SJCRH30 (cell line): ENCODE measurements around the gene PLIN3. TPM values are rescaled to one million over a fixed set of nuclear protein-coding genes. Genes with fewer than 3 reads are reported as not detected.
"Not testable (repeated sequence)": the region's sequence is repeated elsewhere in the genome, so short reads cannot be mapped to it uniquely, and the experiment has no call there.

Source experiments
- DNase-seq, 2 experiments: peaks; one replicate each; pipeline ENCODE4 v3.0.0-alpha.2; 2015 to 2020
- H3K27ac ChIP-seq: fragments of 250-450 bp; sonication (Bioruptor Pico); 2 replicates; pipeline ENCODE4 v1.5.1; 2020; ENCODE audit warnings: mild to moderate bottlenecking, moderate library complexity
- H3K27me3 ChIP-seq: fragments of 250-450 bp; sonication (Bioruptor Pico); 2 replicates; pipeline ENCODE4 v1.5.1; 2020; ENCODE audit warnings: mild to moderate bottlenecking, moderate library complexity
- H3K36me3 ChIP-seq: fragments of 250-450 bp; sonication (Bioruptor Pico); 2 replicates; pipeline ENCODE4 v1.5.1; 2020; ENCODE audit warnings: mild to moderate bottlenecking, moderate library complexity
- H3K4me1 ChIP-seq: fragments of 250-450 bp; sonication (Bioruptor Pico); 2 replicates; pipeline ENCODE4 v1.5.1; 2020; ENCODE audit warnings: mild to moderate bottlenecking, moderate library complexity
- H3K4me3 ChIP-seq: fragments of 250-450 bp; sonication (Bioruptor Pico); 2 replicates; pipeline ENCODE4 v1.5.1; 2020; ENCODE audit warnings: mild to moderate bottlenecking, moderate library complexity
- H3K9me3 ChIP-seq: fragments of 250-450 bp; sonication (Bioruptor Pico); replicated peaks from 2 replicates; pipeline ENCODE4 v1.5.1; 2020; ENCODE audit warnings: mild to moderate bottlenecking, moderate library complexity
- total RNA-seq: library from RNA; depleted of rRNA; stranded (reverse); fragments of >200 nt; shearing (Covaris generic); gene quantifications from 2 replicates; pipeline ENCODE4 v1.2.3, GENCODE V29; 2014; rRNA removed

PLIN3 gene
- total RNA-seq, 1 experiment from 2014 or later = 50.1 TPM

- H3K4me1 ChIP-seq, H3K9me3 ChIP-seq, H3K27me3 ChIP-seq, H3K4me3 ChIP-seq, H3K27ac ChIP-seq, DNase-seq: not testable (repeated sequence)
- peaks cover 14% of the 10 kb centered on the region for H3K36me3 ChIP-seq
These were observed 74.2 kb downstream of the PLIN3 start for GRCh38 chr19:4793278-4793677.

- not testable (repeated sequence) for H3K27ac ChIP-seq, H3K27me3 ChIP-seq, H3K9me3 ChIP-seq, DNase-seq, H3K4me1 ChIP-seq
- peak overlapping the region; percentile 98; the same call in 1 of the 2 replicates for H3K4me3 ChIP-seq
- peaks cover 14% of the 10 kb centered on the region for H3K36me3 ChIP-seq
These were observed 74.6 kb downstream of the PLIN3 start for GRCh38 chr19:4792866-4793195.

GRCh38 chr19:4792019-4792865, 75.2 kb downstream of the PLIN3 start:
- DNase-seq, H3K27me3 ChIP-seq, H3K4me1 ChIP-seq, H3K9me3 ChIP-seq: not testable (repeated sequence)
- Histone ChIP-seq H3K27ac (peak overlapping the region; percentile 92), H3K36me3 (peaks cover 12% of the 10 kb centered on the region), H3K4me3 (peak overlapping the region; percentile 98)

GRCh38 chr19:4791183-4792018, 76.1 kb downstream of the PLIN3 start, which contains the start of gene FEM1A:
TSS of gene FEM1A (plus strand) at chr19:4791734. CDS start at chr19:4791855, 121 bp downstream.
- Histone ChIP-seq H3K36me3 (peaks cover 8% of the 10 kb centered on the region), H3K27ac (peak within 1 kb of the TSS; percentile 92), H3K4me3 (peak within 1 kb of the TSS; percentile 98), H3K27me3 (no peaks in the 10 kb centered on the region), H3K9me3 (no peaks in the 10 kb centered on the region), H3K4me1 (peaks cover 5% of the 10 kb centered on the region)
- DNase-seq = peak; percentile 99 to 100

Other genes with a start within 250 kb of the PLIN3 start
- 8.5 and 8.8 TPM in 2 replicates for gene TNFAIP8L1, start 228.2 kb downstream of the PLIN3 start, total RNA-seq
- gene MYDGF, start 197.3 kb downstream of the PLIN3 start, total RNA-seq = 71.9 and 86.8 TPM in 2 replicates
- 53.4 and 62.8 TPM in 2 replicates for gene DPP9, start 143.8 kb downstream of the PLIN3 start, total RNA-seq
- gene FEM1A, start 75.9 kb downstream of the PLIN3 start, total RNA-seq = 20.0 and 20.1 TPM in 2 replicates
- 1.4 TPM in 2 replicates for gene TICAM1, start 36.0 kb downstream of the PLIN3 start, total RNA-seq
- gene ARRDC5, start 35.2 kb upstream of the PLIN3 start, total RNA-seq = not detected in 2 replicates
- 228 and 230 TPM in 2 replicates for gene UHRF1, start 41.8 kb upstream of the PLIN3 start, total RNA-seq
- 15.5 and 16.2 TPM in 2 replicates for gene KDM4B, start 101.4 kb upstream of the PLIN3 start, total RNA-seq